Suprapubic skin (tissue), 4 donors: ENCODE data around the gene AAMP. TPM values are rescaled to one million over a fixed set of nuclear protein-coding genes. Genes with fewer than 3 reads are reported as not detected.
A peak's percentile ranks its signal among the peaks of the same experiment; 100 is the strongest.
"Not testable (repeated sequence)": the region's sequence is repeated elsewhere in the genome, so short reads cannot be mapped to it uniquely, and the experiment has no call there.

ENCODE experiments used
- DNase-seq, 2 donors: peaks; one replicate each; pipeline ENCODE4 v3.0.0-alpha.2; 2019; ENCODE audit warnings: low spot score in 2 of 2
- H3K27ac ChIP-seq: fragments of 200-600 bp; sonication (generic); one replicate; pipeline ENCODE4 v1.5.1; 2019
- H3K27me3 ChIP-seq: fragments of 200-600 bp; sonication (generic); one replicate; pipeline ENCODE4 v1.5.1; 2019
- H3K36me3 ChIP-seq: fragments of 200-600 bp; sonication (generic); one replicate; pipeline ENCODE4 v1.5.1; 2019
- H3K4me1 ChIP-seq: fragments of 200-600 bp; sonication (generic); one replicate; pipeline ENCODE4 v1.5.1; 2019
- H3K4me3 ChIP-seq: fragments of 200-600 bp; sonication (generic); one replicate; pipeline ENCODE4 v1.5.1; 2019; ENCODE audit warnings: mild to moderate bottlenecking
- H3K9me3 ChIP-seq: fragments of 200-600 bp; sonication (generic); one replicate; pipeline ENCODE4 v1.5.1; 2019
- EP300 ChIP-seq: sonication (generic); formaldehyde crosslinking; IDR thresholded peaks from one replicate; pipeline ENCODE4 v1.6.1; 2017; ENCODE audit warnings: antibody characterized with exemption
- POLR2A ChIP-seq, 2 donors: fragments of 450-650 bp; IDR thresholded peaks; one replicate each; pipeline ENCODE4 v1.6.1; 2017; ENCODE audit warnings: antibody characterized with exemption in 2 of 2, mild to moderate bottlenecking in 2 of 2, moderate library complexity in 2 of 2
- POLR2AphosphoS5 ChIP-seq, 3 donors: sonication (generic); formaldehyde crosslinking; IDR thresholded peaks; one replicate each; pipeline ENCODE4 v1.6.1; 2017; ENCODE audit warnings: antibody characterized with exemption in 3 of 3
- WGBS: methylation state at CpG from one replicate; pipeline ENCODE4 v1.1.5; 2018; 5-methylcytosine and 5-hydroxymethylcytosine counted together
- total RNA-seq, 4 donors: library from RNA; depleted of rRNA; stranded (reverse); fragments of >200 nt; gene quantifications; one replicate each; pipeline ENCODE4 v1.1.0, GENCODE V29; 2016
- TF ChIP-seq, protein P1 (sequence below), 2 donors: fragments of 200-600 bp in 1 of 2; fragments of 450-650 bp in 1 of 2; sonication (generic) in 1 of 2; IDR thresholded peaks; one replicate each; pipeline ENCODE4 v1.5.1; 2016 to 2019; ENCODE audit warnings: antibody characterized with exemption in 2 of 2, mild to moderate bottlenecking in 1 of 2, moderate library complexity in 1 of 2

The AAMP gene
- total RNA-seq, 4 donors from 2014 or later = 103 to 154 (median 144) TPM

DNA sequence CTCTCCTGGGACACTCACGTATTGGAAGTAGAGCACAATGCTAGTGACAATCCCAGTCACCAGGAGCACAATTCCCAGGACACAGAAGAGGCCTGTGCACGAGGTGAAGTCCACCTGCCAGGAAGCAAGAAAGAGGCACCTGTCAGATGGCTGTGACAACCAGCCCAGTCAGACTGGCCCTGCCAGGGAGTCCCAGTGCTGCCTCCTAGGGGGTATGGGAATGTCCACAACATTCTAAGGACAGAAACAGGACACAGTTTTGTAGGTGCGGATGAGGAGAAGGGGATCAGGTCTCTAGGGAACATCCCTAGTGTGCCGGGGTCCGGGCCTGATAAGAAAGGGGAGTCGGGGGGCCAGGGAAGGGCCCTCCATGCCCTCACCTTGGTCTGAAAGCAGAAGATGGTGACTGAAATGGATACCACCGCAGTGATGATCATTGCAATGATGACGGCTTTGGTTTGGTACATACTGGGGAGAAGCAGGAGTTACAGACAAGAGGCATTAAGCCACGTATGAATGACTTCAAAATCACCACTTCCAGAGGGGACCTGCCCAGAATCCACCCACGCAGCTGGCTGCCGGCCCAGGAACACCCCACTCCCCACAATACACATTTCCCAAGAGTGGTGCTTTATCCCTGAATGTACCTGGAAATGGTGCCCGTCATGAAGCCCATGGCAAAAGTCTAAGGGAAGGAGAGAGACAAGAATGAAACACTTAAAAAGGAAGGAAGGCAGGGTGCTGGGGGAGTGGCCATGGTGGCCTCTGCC lies 7.2 kb upstream of the AAMP start:
- WGBS = 67% methylated on average over 11 of the region's 12 CpGs
- Histone ChIP-seq H3K4me1 (peaks cover 57% of the 10 kb centered on the region), H3K9me3 (no peaks in the 10 kb centered on the region), H3K27me3 (no peaks in the 10 kb centered on the region), H3K36me3 (peaks cover 84% of the 10 kb centered on the region), H3K4me3 (no peak overlapping the region), H3K27ac (peak overlapping the region; percentile 2)
- no peak for TF ChIP-seq POLR2AphosphoS5 (IDR thresholded peaks at IDR 0.05)
- TF ChIP-seq, protein P1, sequence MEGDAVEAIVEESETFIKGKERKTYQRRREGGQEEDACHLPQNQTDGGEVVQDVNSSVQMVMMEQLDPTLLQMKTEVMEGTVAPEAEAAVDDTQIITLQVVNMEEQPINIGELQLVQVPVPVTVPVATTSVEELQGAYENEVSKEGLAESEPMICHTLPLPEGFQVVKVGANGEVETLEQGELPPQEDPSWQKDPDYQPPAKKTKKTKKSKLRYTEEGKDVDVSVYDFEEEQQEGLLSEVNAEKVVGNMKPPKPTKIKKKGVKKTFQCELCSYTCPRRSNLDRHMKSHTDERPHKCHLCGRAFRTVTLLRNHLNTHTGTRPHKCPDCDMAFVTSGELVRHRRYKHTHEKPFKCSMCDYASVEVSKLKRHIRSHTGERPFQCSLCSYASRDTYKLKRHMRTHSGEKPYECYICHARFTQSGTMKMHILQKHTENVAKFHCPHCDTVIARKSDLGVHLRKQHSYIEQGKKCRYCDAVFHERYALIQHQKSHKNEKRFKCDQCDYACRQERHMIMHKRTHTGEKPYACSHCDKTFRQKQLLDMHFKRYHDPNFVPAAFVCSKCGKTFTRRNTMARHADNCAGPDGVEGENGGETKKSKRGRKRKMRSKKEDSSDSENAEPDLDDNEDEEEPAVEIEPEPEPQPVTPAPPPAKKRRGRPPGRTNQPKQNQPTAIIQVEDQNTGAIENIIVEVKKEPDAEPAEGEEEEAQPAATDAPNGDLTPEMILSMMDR (IDR thresholded peaks at IDR 0.05) = no peak
- no peak for TF ChIP-seq POLR2A (IDR thresholded peaks at IDR 0.05)
- no peak for TF ChIP-seq EP300
- no peak for DNase-seq

DNA sequence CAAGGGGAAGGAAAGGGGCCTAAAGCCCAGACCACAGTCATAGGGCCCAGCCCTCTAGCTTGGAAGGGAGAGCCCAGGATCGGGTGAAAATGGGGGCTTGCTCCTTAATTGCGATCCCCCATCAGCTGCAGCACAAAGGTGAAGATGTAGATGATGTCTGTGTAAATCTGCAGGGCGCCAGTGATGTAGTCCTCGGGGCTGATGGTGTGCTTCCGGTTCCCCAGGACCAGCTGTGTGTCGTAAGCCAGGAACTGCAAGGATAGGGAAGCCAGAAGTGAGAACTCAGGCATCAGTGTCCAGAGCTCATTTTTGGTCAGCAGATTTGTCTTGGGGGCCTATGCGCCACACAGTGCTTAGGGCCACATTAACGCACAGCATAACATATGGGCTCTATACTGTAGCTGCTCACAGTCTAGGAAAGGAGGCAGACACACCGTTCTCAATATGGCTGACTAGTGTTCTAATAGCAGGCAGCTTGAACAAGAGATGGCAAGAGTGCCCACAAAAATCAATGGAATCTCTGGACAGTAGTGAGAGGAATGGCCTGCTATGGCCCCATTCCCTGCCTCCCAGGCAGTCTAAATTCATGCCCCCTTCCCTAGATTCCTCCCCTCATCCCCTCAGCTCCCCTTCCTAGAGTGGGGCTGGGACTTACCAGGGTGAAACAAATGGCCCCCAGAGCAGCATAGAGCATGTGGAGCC lies 5.6 kb upstream of the AAMP start:
- TF ChIP-seq POLR2A (IDR thresholded peaks at IDR 0.05) = no peak
- TF ChIP-seq POLR2AphosphoS5 (IDR thresholded peaks at IDR 0.05) = no peak
- TF ChIP-seq EP300 = no peak
- TF ChIP-seq, protein P1 (IDR thresholded peaks at IDR 0.05) = no peak
- no peak overlapping the region for H3K4me3 ChIP-seq
- H3K27ac ChIP-seq = peak overlapping the region; percentile 15
- H3K27me3 ChIP-seq = no peaks in the 10 kb centered on the region
- H3K9me3 ChIP-seq = no peaks in the 10 kb centered on the region
- DNase-seq = no peak
- H3K36me3 ChIP-seq = peaks cover 71% of the 10 kb centered on the region
- 70% methylated on average over 7 of the region's 9 CpGs for WGBS
- H3K4me1 ChIP-seq = peaks cover 62% of the 10 kb centered on the region

DNA sequence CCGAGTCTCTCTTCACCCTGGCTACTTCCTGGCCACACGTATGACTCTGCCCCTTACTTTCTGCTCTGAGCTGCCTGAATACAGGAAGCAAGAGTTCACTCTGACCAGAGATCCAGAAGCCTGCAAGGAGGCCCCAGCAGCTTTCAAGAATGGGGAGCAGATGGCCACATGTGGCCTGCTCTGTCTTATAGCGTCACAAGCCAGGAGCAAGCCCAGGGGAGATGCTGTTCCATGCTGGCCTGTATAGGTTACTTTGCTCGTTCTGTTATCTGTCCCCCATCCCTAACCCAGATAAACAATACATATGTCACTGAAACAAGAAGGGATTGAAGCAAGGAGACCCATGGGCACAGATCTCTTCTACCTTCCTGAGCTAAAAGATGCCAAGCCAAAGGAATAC lies 4.6 kb upstream of the AAMP start:
- Histone ChIP-seq H3K4me3 (no peak overlapping the region), H3K9me3 (no peaks in the 10 kb centered on the region), H3K27ac (peak overlapping the region; percentile 60), H3K36me3 (peaks cover 61% of the 10 kb centered on the region), H3K4me1 (peaks cover 56% of the 10 kb centered on the region), H3K27me3 (no peaks in the 10 kb centered on the region)
- no peak for DNase-seq
- no peak for TF ChIP-seq POLR2AphosphoS5 (IDR thresholded peaks at IDR 0.05)
- WGBS = 70% methylated on average over 3 of the region's 4 CpGs

DNA sequence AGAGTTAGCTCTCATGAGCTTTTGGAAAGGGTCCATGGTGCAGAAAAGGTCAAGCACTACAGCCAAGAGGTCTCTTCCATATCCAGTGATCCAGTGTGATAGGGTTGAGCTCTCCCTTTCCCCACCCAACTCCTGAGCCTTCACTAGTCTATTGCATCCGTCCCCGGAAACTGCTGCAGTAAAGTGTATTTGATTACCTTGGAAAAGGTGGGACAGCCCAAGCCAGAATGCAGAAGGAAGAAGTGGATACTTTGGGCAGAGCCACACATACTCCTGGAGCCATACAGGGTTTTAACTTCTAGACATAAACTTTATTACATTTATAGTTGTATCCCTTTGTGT lies 3.9 kb upstream of the AAMP start:
- H3K27ac ChIP-seq = peak overlapping the region; percentile 60
- TF ChIP-seq EP300 (no peak), POLR2AphosphoS5 (IDR thresholded peaks at IDR 0.05) (no peak), POLR2A (IDR thresholded peaks at IDR 0.05) (no peak)
- TF ChIP-seq, protein P1 (IDR thresholded peaks at IDR 0.05) = no peak
- no peak overlapping the region for H3K4me3 ChIP-seq
- H3K36me3 ChIP-seq = peaks cover 54% of the 10 kb centered on the region
- peaks cover 63% of the 10 kb centered on the region for H3K4me1 ChIP-seq
- WGBS = 78% methylated on average over 2 of the region's 2 CpGs
- H3K27me3 ChIP-seq = no peaks in the 10 kb centered on the region
- no peak for DNase-seq
- H3K9me3 ChIP-seq = no peaks in the 10 kb centered on the region

DNA sequence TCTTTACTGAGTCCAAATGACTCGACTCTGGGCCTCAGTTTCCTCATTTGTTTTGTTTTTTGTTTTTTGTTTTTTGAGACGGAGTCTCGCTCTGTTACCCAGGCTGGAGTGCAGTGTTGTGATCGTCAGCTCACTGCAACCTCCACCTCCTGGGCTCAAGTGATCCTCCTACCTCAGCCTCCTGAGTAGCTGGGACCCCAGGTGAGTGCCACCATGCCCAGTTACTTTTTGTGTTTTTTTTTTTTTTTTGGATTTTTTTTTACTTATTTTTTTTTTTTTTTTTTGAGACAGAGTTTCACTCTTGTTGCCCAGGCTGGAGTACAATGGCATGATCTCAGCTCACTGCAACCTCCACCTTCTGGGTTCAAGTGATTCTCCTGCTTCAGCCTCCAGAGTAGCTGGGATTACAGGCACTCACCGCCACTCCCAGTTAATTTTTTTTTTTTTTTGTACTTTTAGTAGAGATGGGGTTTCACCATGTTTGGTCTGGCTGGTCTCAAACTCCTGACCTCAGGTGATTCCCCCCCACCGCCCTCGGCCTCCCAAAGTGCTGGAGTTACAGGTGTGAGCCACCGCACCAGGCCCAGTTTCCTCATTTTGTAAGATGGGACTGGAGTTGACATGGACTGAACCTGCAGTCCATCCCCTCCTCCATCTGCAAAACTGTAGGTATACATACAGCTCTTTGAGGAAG lies 3.4 kb upstream of the AAMP start:
- not testable (repeated sequence) for H3K27me3 ChIP-seq, H3K9me3 ChIP-seq, DNase-seq
- Histone ChIP-seq H3K27ac (peak overlapping the region; percentile 79), H3K4me3 (peak overlapping the region; percentile 79), H3K4me1 (peaks cover 63% of the 10 kb centered on the region), H3K36me3 (peaks cover 49% of the 10 kb centered on the region)
- WGBS = 58% methylated on average over 8 of the region's 8 CpGs
